Measurements from ENCODE around the gene CEP85.

Gene CEP85

GRCh38 chr1:26315874-26316850 is 82.2 kb downstream of the CEP85 start:
- DNase-seq (ENCODE audit: low read depth) = no peak

GRCh38 chr1:26317146-26317545 is 83.1 kb downstream of the CEP85 start:
- no peak for DNase-seq (ENCODE audit: low read depth)

DNA sequence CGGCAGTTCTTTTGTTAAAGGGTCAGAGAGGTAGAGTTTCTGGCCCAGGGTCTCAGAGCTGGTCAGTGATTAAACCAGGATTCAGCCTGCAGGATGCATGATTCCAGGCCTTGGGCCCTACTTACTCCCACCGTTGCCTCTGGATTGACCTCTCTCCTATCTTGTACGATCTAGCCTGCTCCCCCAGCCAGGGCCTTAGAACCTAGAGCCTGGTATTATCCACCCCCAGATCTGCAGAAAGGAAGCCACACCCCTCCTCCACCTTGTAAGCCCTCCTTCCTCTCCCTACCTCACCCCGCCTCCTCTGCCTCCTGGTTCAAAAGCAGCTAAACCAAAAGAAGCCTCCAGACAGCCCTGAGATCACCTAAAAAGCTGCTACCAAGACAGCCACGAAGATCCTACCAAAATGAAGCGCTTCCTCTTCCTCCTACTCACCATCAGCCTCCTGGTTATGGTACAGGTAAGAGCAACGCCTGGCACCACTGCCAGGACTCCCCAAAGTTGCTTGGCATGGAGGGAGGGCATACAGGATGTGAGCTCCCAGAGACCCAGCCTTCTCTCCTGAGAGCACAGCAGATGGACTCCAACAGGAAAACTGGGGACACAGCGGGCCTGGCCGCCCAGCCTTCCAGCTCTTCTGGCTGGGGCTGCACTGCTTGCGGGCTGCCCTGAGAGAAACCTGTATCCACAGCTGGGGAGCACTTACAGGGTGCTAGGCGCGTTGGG is 83.8 kb downstream of the CEP85 start, which contains the start of gene CD52:
Gene CD52 (plus strand): TSS at position 347 of the 726 bp plus-strand sequence. CDS start 60 bp downstream, at position 407.
- no peak for DNase-seq (ENCODE audit: low read depth)

DNA sequence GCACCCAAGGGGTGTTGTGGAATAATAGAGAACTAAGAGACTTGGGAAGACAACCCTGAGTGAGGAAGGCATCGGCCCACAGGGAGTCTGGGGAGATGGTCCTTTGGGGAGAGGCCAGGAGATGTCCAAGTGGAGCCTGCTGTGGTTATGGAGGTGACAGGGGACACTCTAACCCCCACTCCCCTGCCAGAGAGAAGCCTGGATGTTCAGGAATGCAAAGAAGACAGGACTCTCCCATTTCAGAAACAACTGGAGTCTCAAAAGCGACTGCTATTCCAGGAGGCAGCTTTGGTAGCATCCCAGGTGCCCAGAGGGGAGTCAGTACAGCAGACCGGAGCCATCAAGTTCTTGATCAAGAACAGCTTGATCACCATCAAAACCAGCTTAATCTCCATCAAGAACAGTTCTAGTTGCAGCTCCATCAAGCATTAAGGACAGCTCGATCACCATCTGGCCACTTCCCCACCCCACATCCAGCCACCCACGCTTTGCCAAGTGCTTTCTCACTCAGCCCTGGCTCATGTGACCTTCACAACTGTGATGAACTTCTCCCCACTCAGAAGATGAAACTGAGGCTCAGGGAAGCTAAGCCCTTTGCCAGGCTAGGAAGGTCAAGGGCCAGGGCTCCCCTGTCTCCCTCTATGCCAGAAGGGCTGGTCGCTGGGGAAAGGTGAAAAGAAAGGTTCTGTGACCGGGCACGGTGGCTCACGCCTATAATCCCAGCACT is 84.5 kb downstream of the CEP85 start:
- DNase-seq (ENCODE audit: low read depth) = no peak

DNA sequence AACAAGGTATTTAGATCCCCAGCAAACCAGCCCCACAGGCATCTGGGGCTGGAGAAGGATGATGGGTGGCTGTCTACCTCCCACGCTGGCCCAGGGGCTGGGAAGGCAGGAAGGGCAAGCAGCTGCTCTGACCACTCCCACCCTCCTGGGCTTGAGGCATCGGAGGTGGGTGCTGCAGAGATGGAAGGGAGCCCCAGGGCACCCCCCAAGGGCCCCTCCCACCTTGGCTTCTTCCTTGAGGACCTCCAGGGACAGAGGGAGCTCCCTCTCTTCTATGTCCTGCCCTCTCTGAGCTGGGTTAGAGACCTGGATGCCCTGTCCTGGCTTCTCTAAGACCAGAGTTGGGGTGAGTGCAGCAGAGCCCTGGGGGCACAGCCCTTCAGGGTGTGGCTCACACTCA is 86.9 kb downstream of the CEP85 start:
- no peak for DNase-seq (ENCODE audit: low read depth)

GRCh38 chr1:26321315-26322041 is 87.5 kb downstream of the CEP85 start:
- peak; percentile 63 for DNase-seq (ENCODE audit: low read depth)

GRCh38 chr1:26322042-26322331 is 88.0 kb downstream of the CEP85 start:
- no peak for DNase-seq (ENCODE audit: low read depth)

- DNase-seq (ENCODE audit: low read depth) = no peak
Observed at GRCh38 chr1:26323382-26323781, 89.4 kb downstream of the CEP85 start.

DNA sequence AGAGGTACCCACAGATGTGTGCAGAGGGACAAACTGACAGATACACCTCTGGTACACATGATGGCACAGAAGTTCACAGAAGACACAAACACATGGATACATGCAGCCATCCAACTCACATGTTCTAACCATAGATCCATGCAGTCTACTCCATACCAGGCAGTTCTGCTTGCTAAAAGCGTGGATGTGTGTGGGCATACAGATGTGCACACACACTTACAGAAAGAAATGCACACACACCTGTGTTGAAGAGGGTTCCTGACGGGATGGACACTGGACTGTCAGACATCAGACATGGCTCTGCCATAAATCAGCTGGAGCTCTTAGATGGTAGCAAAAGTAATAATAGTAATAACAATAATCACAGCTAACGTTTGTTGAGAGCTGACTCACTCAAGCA is 90.5 kb downstream of the CEP85 start:
- DNase-seq (ENCODE audit: low read depth) = no peak

- no peak for DNase-seq (ENCODE audit: low read depth)
Observed at GRCh38 chr1:26327956-26328362, 94.0 kb downstream of the CEP85 start.

Measured in GM04504 (cell line).